ENCODE measurements around the gene NEURL2. TPM values are rescaled to one million over a fixed set of nuclear protein-coding genes. Genes with fewer than 3 reads are reported as not detected.

Gene NEURL2
- total RNA-seq, 4 donors from 2014 or later = 12.6 to 17.4 (median 16.1) TPM

DNA sequence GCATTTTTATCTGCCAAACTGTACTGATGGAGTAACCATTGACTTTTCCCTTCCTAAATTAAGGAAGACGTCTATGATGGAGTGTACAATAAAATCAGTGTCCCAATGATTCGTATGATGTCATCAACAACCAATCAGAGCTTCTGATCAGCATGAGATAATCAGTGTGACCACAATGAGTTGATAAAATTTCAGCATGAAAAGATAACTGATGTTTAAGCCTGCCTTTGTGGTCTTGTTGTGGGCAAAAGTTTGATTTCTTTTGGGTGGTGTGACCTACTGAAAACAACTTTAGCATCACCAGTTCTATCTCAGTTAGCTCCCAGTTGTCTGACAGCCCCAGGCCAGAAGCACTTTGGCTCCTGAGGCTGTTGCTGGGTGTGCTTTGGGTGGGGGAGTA is 46.8 kb upstream of the NEURL2 start:
- no peaks in the 10 kb centered on the region for H3K9me3 ChIP-seq
- 76 to 82% methylated on average over 2 of the region's 2 CpGs for WGBS, 2 donors
- H3K4me1 ChIP-seq = peaks cover 14% of the 10 kb centered on the region in 2 donors
- H3K4me3 ChIP-seq (replicated peaks in 1 of 3) = no peak overlapping the region
- H3K36me3 ChIP-seq = peaks cover 47 to 53% of the 10 kb centered on the region in 2 donors
- DNase-seq = no peak
- intact Hi-C loops (cut with DNase I) = loop anchor here (10.0 kb wide), 1 partner anchor 123 kb away; the partner anchor contains the start of gene UBE2C
- H3K27me3 ChIP-seq = no peaks in the 10 kb centered on the region
- no peak overlapping the region for H3K27ac ChIP-seq
- TF ChIP-seq, protein P1, sequence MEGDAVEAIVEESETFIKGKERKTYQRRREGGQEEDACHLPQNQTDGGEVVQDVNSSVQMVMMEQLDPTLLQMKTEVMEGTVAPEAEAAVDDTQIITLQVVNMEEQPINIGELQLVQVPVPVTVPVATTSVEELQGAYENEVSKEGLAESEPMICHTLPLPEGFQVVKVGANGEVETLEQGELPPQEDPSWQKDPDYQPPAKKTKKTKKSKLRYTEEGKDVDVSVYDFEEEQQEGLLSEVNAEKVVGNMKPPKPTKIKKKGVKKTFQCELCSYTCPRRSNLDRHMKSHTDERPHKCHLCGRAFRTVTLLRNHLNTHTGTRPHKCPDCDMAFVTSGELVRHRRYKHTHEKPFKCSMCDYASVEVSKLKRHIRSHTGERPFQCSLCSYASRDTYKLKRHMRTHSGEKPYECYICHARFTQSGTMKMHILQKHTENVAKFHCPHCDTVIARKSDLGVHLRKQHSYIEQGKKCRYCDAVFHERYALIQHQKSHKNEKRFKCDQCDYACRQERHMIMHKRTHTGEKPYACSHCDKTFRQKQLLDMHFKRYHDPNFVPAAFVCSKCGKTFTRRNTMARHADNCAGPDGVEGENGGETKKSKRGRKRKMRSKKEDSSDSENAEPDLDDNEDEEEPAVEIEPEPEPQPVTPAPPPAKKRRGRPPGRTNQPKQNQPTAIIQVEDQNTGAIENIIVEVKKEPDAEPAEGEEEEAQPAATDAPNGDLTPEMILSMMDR (IDR thresholded peaks at IDR 0.05) = no peak
- no peak for TF ChIP-seq POLR2A (IDR thresholded peaks at IDR 0.05)

DNA sequence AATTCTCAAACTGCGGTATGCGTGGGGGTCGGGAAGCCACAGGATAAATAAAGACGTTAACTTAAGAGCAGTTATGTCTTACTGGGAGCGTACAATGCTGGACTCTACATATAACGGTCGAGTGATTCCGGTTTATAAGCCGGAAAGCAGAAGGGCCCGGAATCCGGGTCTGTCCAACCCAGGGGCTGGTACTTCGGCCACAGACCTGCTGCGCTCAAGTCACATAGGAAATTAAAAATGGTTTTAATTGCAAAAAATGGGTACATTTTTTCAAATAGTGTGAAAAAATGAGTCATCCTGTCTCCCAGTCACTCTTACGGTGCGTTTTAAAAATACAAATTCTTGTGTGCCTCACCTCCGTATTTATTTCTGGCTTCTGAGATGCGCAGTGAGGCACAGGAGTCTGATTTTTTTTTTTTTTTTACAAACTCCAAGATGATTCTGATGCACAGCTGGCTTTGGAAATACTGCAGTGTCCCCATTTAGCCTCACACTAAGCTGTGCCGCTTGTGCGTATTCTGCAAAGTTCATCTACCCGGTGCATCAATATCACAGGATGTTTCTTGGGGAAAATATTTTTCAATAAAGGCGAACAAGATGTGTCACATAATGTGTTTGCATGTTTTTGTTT is 44.5 kb upstream of the NEURL2 start:
- TF ChIP-seq, protein P1 (IDR thresholded peaks at IDR 0.05) = no peak
- TF ChIP-seq POLR2A (IDR thresholded peaks at IDR 0.05) = no peak
- Histone ChIP-seq H3K27me3 (no peaks in the 10 kb centered on the region), H3K36me3 (peaks cover 31 to 32% of the 10 kb centered on the region in 2 donors), H3K9me3 (no peaks in the 10 kb centered on the region), H3K27ac (peak overlapping the region; percentile 63 to 100 (median 85)), H3K4me1 (peaks cover 14% of the 10 kb centered on the region in 2 donors), H3K4me3 (replicated peaks in 1 of 3) (peak overlapping the region; percentile 22 to 96 (median 28))
- 14% methylated on average over 21 of the region's 21 CpGs for WGBS, 2 donors
- intact Hi-C loops (cut with DNase I) = loop anchor here (10.0 kb wide), 1 partner anchor 121 kb away; the partner anchor contains the start of gene UBE2C
- no peak for DNase-seq

DNA sequence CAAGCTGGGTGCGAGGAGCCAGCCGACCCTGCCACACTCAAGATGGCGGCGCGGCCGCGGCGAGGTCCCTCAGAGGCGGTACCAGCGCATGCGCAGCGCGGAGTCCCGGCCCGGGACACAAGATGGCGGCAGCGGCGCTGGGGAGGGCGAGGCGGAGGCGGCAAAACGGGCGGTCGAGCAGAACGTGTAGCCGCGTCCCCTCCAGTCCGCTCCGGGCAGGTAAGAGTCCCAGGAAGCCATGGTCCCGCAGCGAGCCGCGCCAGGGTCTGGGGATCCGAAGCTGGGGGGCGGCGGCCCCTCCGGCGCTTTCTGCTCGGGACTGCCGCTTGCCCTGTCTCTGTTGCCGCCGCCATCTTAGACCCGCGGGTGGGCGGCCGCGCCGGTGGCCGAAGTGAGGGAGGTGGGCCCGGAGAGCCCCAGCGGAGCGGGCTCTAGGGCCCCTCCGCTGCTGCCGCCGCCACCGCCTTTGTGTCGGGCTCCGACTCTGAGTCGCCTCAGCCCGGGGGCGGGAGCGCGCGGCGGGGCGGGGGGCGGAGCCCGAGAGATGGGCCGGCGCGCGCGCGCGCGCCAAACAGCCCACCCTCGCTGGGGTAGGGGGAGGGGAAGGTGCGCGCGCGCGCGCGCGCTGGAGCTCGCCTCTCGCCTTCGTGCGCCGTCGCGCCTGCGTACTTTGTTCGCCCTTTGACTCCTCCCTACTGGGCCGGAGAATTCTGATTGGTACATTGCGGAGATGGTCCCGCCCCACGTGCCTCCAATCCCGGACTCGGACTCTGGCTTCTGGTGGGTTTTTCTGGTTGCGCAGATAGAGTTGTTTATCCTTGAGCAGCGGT is 43.8 kb upstream of the NEURL2 start, which contains the start of gene PCIF1:
Gene PCIF1 (plus strand): TSS at position 98 of the 830 bp plus-strand sequence. CDS start 4,317 bp downstream, outside the sequence.
- peak; percentile 97 for TF ChIP-seq POLR2A (IDR thresholded peaks at IDR 0.05)
- TF ChIP-seq, protein P1 (IDR thresholded peaks at IDR 0.05) = peak in 1 of 6 experiments; percentile 18
- 1 to 4% methylated on average over 13 to 22 of the region's 102 CpGs for WGBS, 2 donors
- H3K4me3 ChIP-seq (replicated peaks in 1 of 3) = peak within 1 kb of the TSS; percentile 38 to 96 (median 96)
- peak; percentile 97 to 98 for DNase-seq
- peaks cover 14% of the 10 kb centered on the region in 2 donors for H3K4me1 ChIP-seq
- H3K9me3 ChIP-seq = no peaks in the 10 kb centered on the region
- no peaks in the 10 kb centered on the region for H3K27me3 ChIP-seq
- peaks cover 24 to 25% of the 10 kb centered on the region in 2 donors for H3K36me3 ChIP-seq
- peak within 1 kb of the TSS; percentile 97 to 100 (median 100) for H3K27ac ChIP-seq
- intact Hi-C loops (cut with DNase I) = loop anchor here (5.0 to 10.0 kb wide), 2 partner anchors 42 to 120 kb away; partner anchors contain the start of genes CTSA, NEURL2 and UBE2C

DNA sequence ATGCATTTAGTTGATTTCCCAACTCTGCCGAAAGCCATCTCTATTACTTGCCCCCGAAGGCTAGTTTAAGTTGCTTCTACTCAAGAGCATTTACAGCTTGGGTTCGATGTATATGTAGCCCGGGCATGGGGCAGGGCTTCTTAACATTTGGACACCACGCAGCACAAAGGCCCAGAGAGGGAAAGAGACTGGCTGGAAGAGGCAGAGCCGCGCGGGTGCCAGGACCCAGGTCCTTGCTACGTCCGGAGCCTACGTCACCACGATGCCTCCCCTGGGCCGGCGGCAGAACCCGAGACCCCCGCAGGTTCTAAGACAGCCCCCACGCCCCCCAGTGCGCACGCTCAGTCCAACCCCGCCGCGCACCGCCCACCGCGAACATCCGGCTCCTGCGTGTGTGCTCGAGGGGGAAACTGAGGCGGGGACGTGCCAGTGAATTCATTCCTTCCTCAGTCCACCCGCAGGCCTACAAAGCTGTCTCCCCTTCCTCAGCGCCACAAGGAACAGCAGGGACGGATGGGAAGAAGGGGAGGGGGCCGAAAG is 43.1 kb upstream of the NEURL2 start:
- Histone ChIP-seq H3K4me1 (peaks cover 14% of the 10 kb centered on the region in 2 donors), H3K9me3 (no peaks in the 10 kb centered on the region), H3K27me3 (no peaks in the 10 kb centered on the region), H3K36me3 (peaks cover 17 to 18% of the 10 kb centered on the region in 2 donors), H3K27ac (peak overlapping the region; percentile 97 to 100 (median 100)), H3K4me3 (replicated peaks in 1 of 3) (peak overlapping the region; percentile 38 to 96 (median 96))
- TF ChIP-seq POLR2A (IDR thresholded peaks at IDR 0.05) = no peak
- TF ChIP-seq, protein P1 (IDR thresholded peaks at IDR 0.05) = no peak
- WGBS, 2 donors = 0% methylated on average over 5 to 15 of the region's 34 CpGs
- intact Hi-C loops (cut with DNase I) = loop anchor here (5.0 to 10.0 kb wide), 2 partner anchors 42 to 119 kb away; partner anchors contain the start of genes CTSA, NEURL2 and UBE2C
- peak; percentile 47 to 57 for DNase-seq
